CD1c-positive myeloid dendritic cell (primary cell): ENCODE data around the gene STARD13.

ENCODE experiments used
- DNase-seq: peaks from one replicate; pipeline ENCODE4 v3.0.0-alpha.2; 2016; ENCODE audit errors: extremely low spot score

The STARD13 gene, protein sequence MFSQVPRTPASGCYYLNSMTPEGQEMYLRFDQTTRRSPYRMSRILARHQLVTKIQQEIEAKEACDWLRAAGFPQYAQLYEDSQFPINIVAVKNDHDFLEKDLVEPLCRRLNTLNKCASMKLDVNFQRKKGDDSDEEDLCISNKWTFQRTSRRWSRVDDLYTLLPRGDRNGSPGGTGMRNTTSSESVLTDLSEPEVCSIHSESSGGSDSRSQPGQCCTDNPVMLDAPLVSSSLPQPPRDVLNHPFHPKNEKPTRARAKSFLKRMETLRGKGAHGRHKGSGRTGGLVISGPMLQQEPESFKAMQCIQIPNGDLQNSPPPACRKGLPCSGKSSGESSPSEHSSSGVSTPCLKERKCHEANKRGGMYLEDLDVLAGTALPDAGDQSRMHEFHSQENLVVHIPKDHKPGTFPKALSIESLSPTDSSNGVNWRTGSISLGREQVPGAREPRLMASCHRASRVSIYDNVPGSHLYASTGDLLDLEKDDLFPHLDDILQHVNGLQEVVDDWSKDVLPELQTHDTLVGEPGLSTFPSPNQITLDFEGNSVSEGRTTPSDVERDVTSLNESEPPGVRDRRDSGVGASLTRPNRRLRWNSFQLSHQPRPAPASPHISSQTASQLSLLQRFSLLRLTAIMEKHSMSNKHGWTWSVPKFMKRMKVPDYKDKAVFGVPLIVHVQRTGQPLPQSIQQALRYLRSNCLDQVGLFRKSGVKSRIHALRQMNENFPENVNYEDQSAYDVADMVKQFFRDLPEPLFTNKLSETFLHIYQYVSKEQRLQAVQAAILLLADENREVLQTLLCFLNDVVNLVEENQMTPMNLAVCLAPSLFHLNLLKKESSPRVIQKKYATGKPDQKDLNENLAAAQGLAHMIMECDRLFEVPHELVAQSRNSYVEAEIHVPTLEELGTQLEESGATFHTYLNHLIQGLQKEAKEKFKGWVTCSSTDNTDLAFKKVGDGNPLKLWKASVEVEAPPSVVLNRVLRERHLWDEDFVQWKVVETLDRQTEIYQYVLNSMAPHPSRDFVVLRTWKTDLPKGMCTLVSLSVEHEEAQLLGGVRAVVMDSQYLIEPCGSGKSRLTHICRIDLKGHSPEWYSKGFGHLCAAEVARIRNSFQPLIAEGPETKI

GRCh38 chr13:33285420-33286124 lies at the start of gene STARD13:
Gene STARD13 (minus strand): TSS chr13:33285755. CDS start chr13:33285638, 117 bp downstream.
- DNase-seq: peak; percentile 62

- no peak for DNase-seq
Observed at GRCh38 chr13:33334831-33335230, 49.3 kb upstream of the STARD13 start.

DNA sequence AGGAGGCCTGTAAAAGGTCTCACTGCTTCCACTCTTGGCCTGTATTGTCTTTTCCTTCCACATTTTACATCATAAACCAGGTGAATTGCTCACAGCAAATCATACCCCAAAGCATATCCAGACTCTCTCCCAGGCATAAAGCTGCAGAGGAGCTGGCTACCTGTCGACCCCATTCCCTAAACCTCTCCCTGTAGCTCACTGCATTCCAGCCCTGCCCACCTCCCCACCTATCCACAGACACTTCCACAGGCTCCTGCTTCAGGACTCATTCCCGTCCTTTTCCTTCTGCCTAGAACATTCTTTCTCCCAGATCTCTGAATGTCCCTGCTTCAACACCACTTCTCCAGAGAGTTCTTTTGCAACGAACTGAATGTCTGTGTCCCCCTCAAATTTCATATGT lies 46.4 kb upstream of the STARD13 start:
- DNase-seq: no peak

GRCh38 chr13:33330483-33330882 lies 44.9 kb upstream of the STARD13 start:
- no peak for DNase-seq

- DNase-seq: no peak
Observed at GRCh38 chr13:33328701-33329100, 43.1 kb upstream of the STARD13 start.

DNA sequence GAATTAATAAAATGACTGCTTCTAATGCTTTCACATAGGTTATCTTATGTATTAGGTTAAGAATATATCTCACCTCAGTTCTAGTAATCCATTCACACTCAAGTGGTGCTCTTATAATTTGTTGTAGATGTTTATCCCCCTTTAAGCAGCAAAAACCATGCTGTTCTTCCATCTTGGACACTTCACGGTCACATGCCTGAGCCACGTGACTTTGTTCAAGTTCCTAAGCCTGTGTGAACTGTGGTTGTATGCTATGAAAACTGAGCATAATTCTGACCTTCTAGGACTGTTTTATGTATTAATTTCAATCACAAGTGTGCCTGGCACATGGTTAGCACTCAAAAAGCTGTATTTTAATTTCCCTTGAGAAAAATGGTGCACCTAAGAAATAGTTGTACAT lies 41.2 kb upstream of the STARD13 start:
- DNase-seq: no peak

- no peak for DNase-seq
Observed at GRCh38 chr13:33326246-33326645, 40.7 kb upstream of the STARD13 start.

DNA sequence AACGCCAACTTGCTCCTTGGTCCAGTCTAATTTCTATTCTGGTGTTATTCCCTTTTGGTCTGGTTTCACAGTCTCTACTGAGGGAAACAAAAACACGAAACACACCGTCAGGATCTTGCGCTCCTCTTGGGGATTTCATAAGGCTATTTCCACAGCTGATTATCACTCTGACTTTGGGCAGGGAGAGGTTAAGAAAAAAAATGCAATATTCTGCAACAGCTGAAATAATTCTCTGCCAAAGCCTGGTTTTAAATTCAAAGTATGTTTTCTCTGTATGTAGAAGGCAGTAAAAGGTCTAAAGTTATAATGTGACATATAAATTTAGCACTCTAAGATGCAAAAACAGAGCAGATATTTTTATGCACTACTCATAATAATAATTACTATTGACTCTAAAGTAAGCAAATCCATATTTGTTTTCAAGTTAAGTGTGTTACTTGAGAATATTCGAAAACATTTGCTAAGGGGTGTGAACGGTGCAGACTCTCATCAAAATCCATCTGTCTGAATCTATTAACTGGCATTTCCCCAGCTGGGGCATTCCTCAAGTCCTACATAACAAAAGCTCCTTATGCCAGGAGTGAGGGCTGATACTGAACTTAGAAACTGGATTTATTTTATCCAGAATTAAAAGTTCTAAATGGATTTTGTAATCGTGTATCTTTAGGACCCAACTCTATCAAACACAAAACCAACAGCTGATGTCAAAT lies 38.4 kb upstream of the STARD13 start:
- no peak for DNase-seq

GRCh38 chr13:33322965-33323668 lies 37.6 kb upstream of the STARD13 start:
- no peak for DNase-seq

- DNase-seq: no peak
Observed at GRCh38 chr13:33322543-33322809, 36.9 kb upstream of the STARD13 start.

GRCh38 chr13:33321686-33322542 lies 36.4 kb upstream of the STARD13 start:
- DNase-seq: no peak

DNA sequence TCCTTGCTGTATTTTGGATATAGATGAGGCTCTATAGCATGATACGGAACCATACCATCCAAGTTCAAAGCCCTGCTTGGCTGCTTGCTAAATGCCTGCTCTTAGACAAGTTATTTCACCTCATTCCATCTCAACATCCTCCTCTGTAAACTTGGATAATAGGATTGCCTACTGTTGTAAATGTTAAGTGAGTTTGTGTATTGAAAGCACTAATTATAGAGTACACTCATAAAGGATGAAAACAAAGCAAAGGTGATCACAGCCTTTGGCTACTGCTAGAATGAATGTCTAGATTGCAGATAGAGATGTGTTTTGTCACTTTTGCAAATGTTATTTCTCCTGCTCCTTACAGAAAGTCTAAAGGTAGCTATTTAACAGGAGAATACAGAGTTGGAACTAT lies 34.3 kb upstream of the STARD13 start:
- no peak for DNase-seq

DNA sequence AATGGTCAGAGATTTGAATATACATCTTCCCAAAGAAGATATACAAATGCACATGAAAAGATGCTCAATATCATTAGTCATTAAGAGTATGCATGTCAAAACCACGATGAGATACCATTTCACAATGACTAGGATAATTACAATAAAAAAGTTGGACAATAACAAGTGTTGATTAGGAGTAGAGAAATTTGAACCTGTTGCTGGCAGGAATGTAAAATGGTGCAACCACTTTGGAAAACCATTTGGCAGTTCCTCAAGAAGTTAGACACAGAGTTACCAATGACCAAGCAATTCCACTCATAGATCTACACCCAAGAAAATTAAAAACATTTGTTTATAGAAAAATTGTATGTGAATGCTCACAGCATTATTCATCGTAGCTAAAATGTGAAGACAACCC lies 33.2 kb upstream of the STARD13 start:
- no peak for DNase-seq

- no peak for DNase-seq
Observed at GRCh38 chr13:33318037-33318436, 32.5 kb upstream of the STARD13 start.

- DNase-seq: no peak
Observed at GRCh38 chr13:33316890-33317289, 31.3 kb upstream of the STARD13 start.

DNA sequence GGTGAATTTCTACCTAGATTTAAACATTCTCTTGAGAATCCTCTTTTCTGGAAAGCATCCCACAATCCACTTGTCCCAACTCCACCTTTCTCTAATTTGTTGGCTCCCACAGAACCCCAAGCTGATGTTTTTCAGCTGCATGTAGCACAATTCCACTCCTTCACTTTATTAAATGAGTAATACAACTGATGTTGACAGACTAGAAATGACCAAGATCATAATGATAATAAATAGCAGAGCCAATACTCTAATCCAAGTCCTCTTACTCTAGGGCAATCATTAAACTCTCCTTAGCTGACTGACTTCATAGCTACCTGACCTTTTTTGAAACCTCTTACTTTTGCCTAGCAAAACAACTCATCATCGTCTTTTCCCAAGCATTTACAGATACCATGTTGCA lies 27.9 kb upstream of the STARD13 start:
- no peak for DNase-seq

DNA sequence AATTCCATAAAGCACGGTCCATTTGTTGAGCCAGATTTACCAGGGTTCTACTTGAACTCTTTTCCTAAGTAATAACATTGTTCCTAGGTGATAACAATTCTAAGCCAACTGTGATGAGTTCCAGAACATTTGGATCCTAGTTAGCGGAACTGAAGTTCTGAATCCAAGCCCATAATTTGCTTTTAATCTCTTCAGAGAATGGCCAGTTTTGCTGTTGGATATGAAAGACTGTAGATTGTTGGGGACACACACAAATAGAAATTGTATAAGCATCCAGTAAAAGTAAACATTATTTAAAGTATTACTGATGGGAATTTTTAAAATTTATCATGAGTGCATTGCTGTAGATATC lies 27.3 kb upstream of the STARD13 start:
- DNase-seq: no peak

DNA sequence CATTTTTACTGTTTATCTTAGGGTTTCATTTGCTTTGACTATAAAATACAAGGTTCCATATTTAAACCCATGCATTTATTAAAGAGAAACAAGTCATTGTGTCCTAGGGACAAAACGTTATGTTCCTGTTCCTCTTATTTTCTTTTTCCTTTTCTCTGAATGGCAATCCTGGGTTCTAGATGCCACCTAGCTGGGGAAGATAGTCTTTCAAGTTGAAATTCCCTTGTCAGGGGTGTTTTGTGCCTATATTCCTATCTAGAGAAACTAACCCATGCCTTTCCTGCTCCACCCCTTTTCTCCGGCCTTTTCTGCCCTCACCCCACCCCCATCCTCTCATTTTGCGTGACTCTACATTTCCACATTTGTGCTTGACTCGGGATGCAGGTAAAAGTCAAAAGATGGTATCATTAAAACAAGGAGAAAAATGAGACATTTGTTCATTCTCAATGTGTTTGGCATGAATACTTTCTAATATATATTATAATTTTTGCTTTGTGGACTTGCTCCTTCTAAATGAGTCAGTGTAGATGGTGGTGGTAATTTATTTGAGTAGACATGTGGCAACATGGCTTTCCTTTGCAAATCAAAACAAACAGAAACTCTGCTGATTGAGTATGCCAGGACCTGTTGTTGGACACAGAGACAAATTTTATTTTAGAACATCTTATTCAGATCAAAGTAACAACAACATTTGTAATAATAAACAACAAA lies 26.8 kb upstream of the STARD13 start:
- no peak for DNase-seq

DNA sequence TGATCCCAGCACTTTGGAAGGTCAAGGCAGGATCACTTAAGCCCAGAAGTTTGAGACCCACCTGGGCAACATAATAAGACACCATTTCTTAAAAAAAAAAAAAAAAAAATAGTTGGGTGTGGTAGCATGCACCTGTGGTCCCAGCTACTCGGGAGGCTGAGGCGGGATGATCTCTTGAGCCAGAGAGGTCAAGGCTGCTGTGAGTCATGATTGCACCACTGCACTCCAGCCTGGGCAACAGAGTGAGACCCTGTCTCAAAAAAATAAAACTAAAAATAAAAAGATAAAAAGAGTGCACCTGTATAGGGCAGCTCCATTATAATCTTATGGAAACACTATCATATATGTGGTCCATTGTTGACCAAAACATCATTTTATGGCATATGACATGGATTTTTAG lies 25.5 kb upstream of the STARD13 start:
- no peak for DNase-seq
